C4-2B (cell line): ENCODE results near the gene SPATA45.

Experiments
- H3K27ac ChIP-seq: fragments of 450-650 bp; 2 replicates; pipeline ENCODE4 v1.5.1; 2017
- CTCF ChIP-seq: fragments of 450-650 bp; conservative IDR thresholded peaks from 2 replicates; pipeline ENCODE4 v1.5.1; 2017; ENCODE audit warnings: mild to moderate bottlenecking
- ZFX ChIP-seq: fragments of 450-650 bp; IDR thresholded peaks from 2 replicates; pipeline ENCODE4 v1.6.1; 2017

The SPATA45 gene

GRCh38 chr1:212847549-212847948 lies at the start of gene SPATA45:
SPATA45 (minus strand) TSS chr1:212847649; CDS start chr1:212836149, 11,500 bp downstream.
- H3K27ac ChIP-seq: no peak within 1 kb of the TSS
- TF ChIP-seq ZFX: no peak
- TF ChIP-seq CTCF: no peak

DNA sequence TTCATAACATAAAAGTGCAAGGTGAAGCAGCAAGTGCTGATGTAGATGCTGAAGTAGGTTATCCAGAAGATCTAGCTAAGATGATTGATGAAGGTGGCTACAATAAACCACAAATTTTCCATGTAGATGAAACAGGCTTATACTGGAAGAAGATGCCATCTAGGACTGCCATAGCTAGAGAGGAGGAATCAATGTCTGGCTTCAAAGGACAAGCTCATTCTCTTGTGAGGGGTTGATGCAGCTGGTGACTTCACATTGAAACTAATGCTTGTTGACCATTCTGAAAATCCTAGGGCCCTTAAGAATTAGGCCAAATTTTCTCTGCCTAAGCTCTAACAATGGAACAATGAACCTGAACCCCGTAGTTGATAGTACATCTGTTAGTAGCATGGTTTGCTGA lies 44.7 kb upstream of the SPATA45 start:
- no peak overlapping the region for H3K27ac ChIP-seq
- no peak for TF ChIP-seq CTCF
- TF ChIP-seq ZFX: no peak

DNA sequence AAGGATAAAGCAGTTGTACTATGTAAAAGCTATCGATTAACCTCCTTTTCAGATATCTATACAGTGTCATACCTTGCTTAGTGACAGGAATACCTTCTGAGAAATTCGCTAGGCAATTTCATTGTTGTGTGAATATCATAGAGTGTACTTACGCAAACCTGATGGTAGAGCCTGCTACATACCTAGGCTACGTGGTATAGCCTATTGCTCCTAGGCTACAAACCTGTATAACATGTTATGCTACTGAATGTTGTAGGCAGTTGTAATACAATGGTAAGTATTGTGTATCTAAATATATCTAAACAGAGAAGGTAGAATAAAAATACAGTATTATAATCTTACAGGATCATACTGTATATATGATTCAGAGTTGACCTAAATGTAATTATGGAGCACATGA lies 37.1 kb upstream of the SPATA45 start:
- no peak overlapping the region for H3K27ac ChIP-seq
- TF ChIP-seq CTCF (no peak), ZFX (no peak)

- TF ChIP-seq ZFX (no peak), CTCF (no peak)
Measured at GRCh38 chr1:212879947-212880690, 32.7 kb upstream of the SPATA45 start.

GRCh38 chr1:212878418-212878817 lies 31.0 kb upstream of the SPATA45 start:
- no peak for TF ChIP-seq CTCF
- no peak for TF ChIP-seq ZFX
- no peak overlapping the region for H3K27ac ChIP-seq

More at GRCh38 chr1:212879947-212880690, 32.7 kb upstream of the SPATA45 start:
- no peak overlapping the region for H3K27ac ChIP-seq

GRCh38 chr1:212873518-212873917 lies 26.1 kb upstream of the SPATA45 start:
- TF ChIP-seq ZFX: no peak
- TF ChIP-seq CTCF: no peak

GRCh38 chr1:212871976-212872375 lies 24.5 kb upstream of the SPATA45 start:
- no peak overlapping the region for H3K27ac ChIP-seq
- TF ChIP-seq ZFX (no peak), CTCF (no peak)

More at GRCh38 chr1:212873518-212873917, 26.1 kb upstream of the SPATA45 start:
- no peak overlapping the region for H3K27ac ChIP-seq
